BLaER1 treated with 17β-estradiol and CSF1 and Interleukin-3, amounts not matched to agents 10 nM and 100 nM (cell line): ENCODE results near the gene ZPBP2.

Source experiments
- H3K27ac ChIP-seq, 11 experiments: shearing (Covaris generic); formaldehyde crosslinking; 2 replicates each; pipeline ENCODE4 v1.8.1; 2022
- H3K27me3 ChIP-seq, 11 experiments: shearing (Covaris generic); formaldehyde crosslinking; 2 replicates each; pipeline ENCODE4 v1.8.1; 2022
- H3K36me3 ChIP-seq, 11 experiments: shearing (Covaris generic); formaldehyde crosslinking; 2 replicates each; pipeline ENCODE4 v1.8.1; 2022
- H3K4me1 ChIP-seq, 10 experiments: shearing (Covaris generic); formaldehyde crosslinking; 2 replicates each; pipeline ENCODE4 v1.8.1; 2022
- H3K4me2 ChIP-seq, 11 experiments: shearing (Covaris generic); formaldehyde crosslinking; 2 replicates each; pipeline ENCODE4 v1.8.1; 2022
- H3K4me3 ChIP-seq, 10 experiments: shearing (Covaris generic); formaldehyde crosslinking; 2 replicates each; pipeline ENCODE4 v1.8.1; 2022
- H3K9ac ChIP-seq, 11 experiments: shearing (Covaris generic); formaldehyde crosslinking; 2 replicates each; pipeline ENCODE4 v1.8.1; 2022
- H3K9me3 ChIP-seq, 11 experiments: shearing (Covaris generic); formaldehyde crosslinking; replicated peaks in 1 of 11; 2 replicates each; pipeline ENCODE4 v1.8.1; 2022
- H4K20me1 ChIP-seq, 11 experiments: shearing (Covaris generic); formaldehyde crosslinking; 2 replicates each; pipeline ENCODE4 v1.8.1; 2022
- Cebpa-rat ChIP-seq, 11 experiments: shearing (Covaris generic); IDR thresholded peaks; 2 replicates each; pipeline ENCODE4 v1.8.1; 2022

ZPBP2 gene

GRCh38 chr17:39867880-39868553 is at the start of gene ZPBP2:
ZPBP2 (plus strand) TSS chr17:39868202; CDS start chr17:39868355, 153 bp downstream.
- H3K9ac ChIP-seq: no peak within 1 kb of the TSS

GRCh38 chr17:39818358-39819000 is 49.5 kb upstream of the ZPBP2 start:
- no peaks in the 10 kb centered on the region for H3K27me3 ChIP-seq
- peak overlapping the region in 8 of 11 experiments; percentile 22 to 78 (median 49); a peak in 12 of 22 replicates for H3K27ac ChIP-seq
- H3K36me3 ChIP-seq: no peaks in the 10 kb centered on the region
- H3K4me1 ChIP-seq: peaks cover 17 to 48% (median 20%) of the 10 kb centered on the region in 10 experiments
- H3K9ac ChIP-seq: no peak overlapping the region; a peak in 1 of 22 replicates
- no peak for TF ChIP-seq Cebpa-rat (IDR thresholded peaks at IDR 0.05)
- H3K4me3 ChIP-seq: no peak overlapping the region
- peaks cover 7 to 19% (median 16%) of the 10 kb centered on the region in 11 experiments for H3K9me3 ChIP-seq
- no peaks in the 10 kb centered on the region for H4K20me1 ChIP-seq
- peak overlapping the region; percentile 13 to 80 (median 54) for H3K4me2 ChIP-seq

More at GRCh38 chr17:39867880-39868553, at the start of gene ZPBP2:
- peaks cover 10 to 22% (median 17%) of the 10 kb centered on the region in 11 experiments for H3K9me3 ChIP-seq
- peaks cover 29 to 34% (median 30%) of the 10 kb centered on the region in 10 experiments for H3K4me1 ChIP-seq
- H4K20me1 ChIP-seq: peaks cover 0 to 10% (median 0%) of the 10 kb centered on the region in 11 experiments; a peak in 1 of 22 replicates
- no peak within 1 kb of the TSS for H3K4me2 ChIP-seq
- H3K4me3 ChIP-seq: no peak within 1 kb of the TSS
- no peak within 1 kb of the TSS for H3K27ac ChIP-seq
- peaks cover 17 to 35% (median 26%) of the 10 kb centered on the region in 11 experiments for H3K27me3 ChIP-seq
- H3K36me3 ChIP-seq: no peaks in the 10 kb centered on the region
- TF ChIP-seq Cebpa-rat (IDR thresholded peaks at IDR 0.05): no peak

- Histone ChIP-seq H3K9ac (no peak overlapping the region), H3K4me2 (peak overlapping the region in 4 of 11 experiments; percentile 58 to 80 (median 72); a peak in 7 of 22 replicates), H3K36me3 (no peaks in the 10 kb centered on the region), H3K9me3 (peaks cover 28 to 40% (median 36%) of the 10 kb centered on the region in 11 experiments), H3K27ac (peak overlapping the region in 3 of 11 experiments; percentile 48 to 78 (median 71); a peak in 6 of 22 replicates), H4K20me1 (no peaks in the 10 kb centered on the region), H3K27me3 (no peaks in the 10 kb centered on the region), H3K4me3 (no peak overlapping the region), H3K4me1 (peaks cover 17 to 48% (median 20%) of the 10 kb centered on the region in 10 experiments)
- no peak for TF ChIP-seq Cebpa-rat (IDR thresholded peaks at IDR 0.05)
Measured at GRCh38 chr17:39820541-39820940, 47.5 kb upstream of the ZPBP2 start.

- H3K27ac ChIP-seq: peak overlapping the region in 2 of 11 experiments; percentile 71 to 78; a peak in 3 of 22 replicates
- H3K27me3 ChIP-seq: no peaks in the 10 kb centered on the region
- H3K9ac ChIP-seq: no peak overlapping the region
- peak overlapping the region in 3 of 11 experiments; percentile 70 to 80 (median 74); a peak in 6 of 22 replicates for H3K4me2 ChIP-seq
- H3K4me1 ChIP-seq: peaks cover 17 to 48% (median 20%) of the 10 kb centered on the region in 10 experiments
- H4K20me1 ChIP-seq: no peaks in the 10 kb centered on the region
- H3K4me3 ChIP-seq: no peak overlapping the region
- H3K9me3 ChIP-seq: peaks cover 33 to 44% (median 40%) of the 10 kb centered on the region in 11 experiments
- no peaks in the 10 kb centered on the region for H3K36me3 ChIP-seq
- no peak for TF ChIP-seq Cebpa-rat (IDR thresholded peaks at IDR 0.05)
Measured at GRCh38 chr17:39820987-39821386, 47.0 kb upstream of the ZPBP2 start.

- TF ChIP-seq Cebpa-rat (IDR thresholded peaks at IDR 0.05): no peak
- H3K27ac ChIP-seq: peak overlapping the region in 1 of 11 experiments; percentile 78; a peak in 3 of 22 replicates
- H3K4me2 ChIP-seq: peak overlapping the region in 3 of 11 experiments; percentile 70 to 80 (median 74); a peak in 6 of 22 replicates
- peaks cover 17 to 48% (median 20%) of the 10 kb centered on the region in 10 experiments for H3K4me1 ChIP-seq
- H4K20me1 ChIP-seq: no peaks in the 10 kb centered on the region
- H3K27me3 ChIP-seq: no peaks in the 10 kb centered on the region
- H3K36me3 ChIP-seq: no peaks in the 10 kb centered on the region
- H3K9me3 ChIP-seq: peaks cover 38 to 54% (median 51%) of the 10 kb centered on the region in 11 experiments
- H3K4me3 ChIP-seq: no peak overlapping the region
- H3K9ac ChIP-seq: no peak overlapping the region
Measured at GRCh38 chr17:39822051-39822451, 46.0 kb upstream of the ZPBP2 start.

- no peak for TF ChIP-seq Cebpa-rat (IDR thresholded peaks at IDR 0.05)
- no peak overlapping the region for H3K4me2 ChIP-seq
- H3K4me3 ChIP-seq: peak overlapping the region in 6 of 10 experiments; percentile 4 to 32 (median 24); a peak in 6 of 20 replicates
- peaks cover 38 to 56% (median 51%) of the 10 kb centered on the region in 11 experiments for H3K9me3 ChIP-seq
- H3K27me3 ChIP-seq: no peaks in the 10 kb centered on the region
- no peaks in the 10 kb centered on the region for H3K36me3 ChIP-seq
- peaks cover 14 to 51% (median 16%) of the 10 kb centered on the region in 10 experiments for H3K4me1 ChIP-seq
- H4K20me1 ChIP-seq: no peaks in the 10 kb centered on the region
- H3K27ac ChIP-seq: no peak overlapping the region
- H3K9ac ChIP-seq: no peak overlapping the region
Measured at GRCh38 chr17:39823407-39824054, 44.5 kb upstream of the ZPBP2 start.

- Histone ChIP-seq H3K36me3 (no peaks in the 10 kb centered on the region), H4K20me1 (no peaks in the 10 kb centered on the region)
- TF ChIP-seq Cebpa-rat (IDR thresholded peaks at IDR 0.05): no peak
Measured at GRCh38 chr17:39826334-39826733, 41.7 kb upstream of the ZPBP2 start.

GRCh38 chr17:39828443-39828842 is 39.6 kb upstream of the ZPBP2 start:
- TF ChIP-seq Cebpa-rat (IDR thresholded peaks at IDR 0.05): no peak

More at GRCh38 chr17:39826334-39826733, 41.7 kb upstream of the ZPBP2 start:
- Histone ChIP-seq H3K4me3 (no peak overlapping the region), H3K27me3 (no peaks in the 10 kb centered on the region), H3K4me1 (peaks cover 0 to 24% (median 0%) of the 10 kb centered on the region in 10 experiments; a peak in 6 of 20 replicates), H3K9me3 (peaks cover 38 to 56% (median 50%) of the 10 kb centered on the region in 11 experiments), H3K4me2 (no peak overlapping the region), H3K9ac (no peak overlapping the region), H3K27ac (no peak overlapping the region)

More at GRCh38 chr17:39828443-39828842, 39.6 kb upstream of the ZPBP2 start:
- H3K4me3 ChIP-seq: no peak overlapping the region
- peak overlapping the region in 2 of 11 experiments; percentile 4 to 38; a peak in 3 of 22 replicates for H3K4me2 ChIP-seq
- H3K27ac ChIP-seq: no peak overlapping the region
- H3K9ac ChIP-seq: no peak overlapping the region
- no peaks in the 10 kb centered on the region for H4K20me1 ChIP-seq
- peaks cover 30 to 39% (median 36%) of the 10 kb centered on the region in 11 experiments for H3K9me3 ChIP-seq
- H3K27me3 ChIP-seq: no peaks in the 10 kb centered on the region
- H3K36me3 ChIP-seq: no peaks in the 10 kb centered on the region
- H3K4me1 ChIP-seq: peaks cover 0 to 11% (median 0%) of the 10 kb centered on the region in 10 experiments; a peak in 5 of 20 replicates
